Mesenchymal stem cell (in vitro differentiated cells and primary cell): ENCODE results near the gene PA2G4.

ENCODE experiments used
- DNase-seq: peaks from one replicate; pipeline ENCODE4 v3.0.0-alpha.2; 2013
- H2AFZ ChIP-seq: one replicate; pipeline ENCODE4 v1.6.1; 2013; ENCODE audit warnings: low read depth, mild to moderate bottlenecking, control low read depth, inconsistent platforms, low read length, moderate library complexity
- H2AK5ac ChIP-seq: 2 replicates; pipeline ENCODE4 v1.6.1; 2013; ENCODE audit warnings: low read length, moderate library complexity, mild to moderate bottlenecking, inconsistent platforms; ENCODE audit not compliant: severe bottlenecking
- H2BK120ac ChIP-seq: one replicate; pipeline ENCODE4 v1.6.1; 2013; ENCODE audit warnings: low read depth, mild to moderate bottlenecking, inconsistent platforms, low read length, moderate library complexity
- H2BK12ac ChIP-seq, 2 experiments: one replicate each; pipeline ENCODE4 v1.6.1; 2013; ENCODE audit warnings: inconsistent platforms in 2 of 2, low read length in 2 of 2, mild to moderate bottlenecking in 2 of 2, moderate library complexity in 2 of 2, control low read depth in 1 of 2
- H2BK15ac ChIP-seq: one replicate; pipeline ENCODE4 v1.6.1; 2013; ENCODE audit warnings: mild to moderate bottlenecking, low read depth, inconsistent platforms; ENCODE audit not compliant: poor library complexity, severe bottlenecking
- H2BK5ac ChIP-seq: 2 replicates; pipeline ENCODE4 v1.6.1; 2013; ENCODE audit warnings: low read depth, mild to moderate bottlenecking, low read length, control low read depth, inconsistent platforms; ENCODE audit not compliant: poor library complexity, severe bottlenecking
- H3K14ac ChIP-seq, 2 experiments: one replicate each; pipeline ENCODE4 v1.6.1; 2013; ENCODE audit warnings: inconsistent platforms in 2 of 2, low read length in 2 of 2, control low read depth in 1 of 2, mild to moderate bottlenecking in 1 of 2, moderate library complexity in 1 of 2
- H3K18ac ChIP-seq, 2 experiments: one replicate each; pipeline ENCODE4 v1.6.1; 2013; ENCODE audit warnings: inconsistent platforms in 2 of 2, low read length in 2 of 2, control low read depth in 1 of 2, low read depth in 1 of 2, mild to moderate bottlenecking in 1 of 2
- H3K23ac ChIP-seq, 2 experiments: one replicate each; pipeline ENCODE4 v1.6.1; 2013; ENCODE audit warnings: inconsistent platforms in 2 of 2, low read length in 2 of 2, mild to moderate bottlenecking in 2 of 2, moderate library complexity in 2 of 2, control low read depth in 1 of 2
- H3K27ac ChIP-seq: 2 replicates; pipeline ENCODE4 v1.5.1; 2013; ENCODE audit warnings: mild to moderate bottlenecking, moderate library complexity, low read length, control low read depth, inconsistent platforms; ENCODE audit not compliant: poor library complexity, severe bottlenecking
- H3K27me3 ChIP-seq, 2 experiments: 2 replicates each; pipeline versions ENCODE4 v1.6.1 to v1.7.0; 2013; ENCODE audit warnings: low read length in 2 of 2, mild to moderate bottlenecking in 2 of 2, moderate library complexity in 2 of 2, control low read depth in 1 of 2, inconsistent platforms in 1 of 2; ENCODE audit not compliant: control insufficient read depth in 1 of 2, insufficient read depth in 1 of 2
- H3K36me3 ChIP-seq, 2 experiments: 2 replicates each; pipeline versions ENCODE4 v1.6.1 to v1.7.0; 2013; ENCODE audit warnings: low read length in 2 of 2, control low read depth in 1 of 2, inconsistent platforms in 1 of 2, low read depth in 1 of 2, mild to moderate bottlenecking in 1 of 2; ENCODE audit not compliant: insufficient read depth in 2 of 2, control insufficient read depth in 1 of 2
- H3K4ac ChIP-seq, 2 experiments: one replicate each; pipeline ENCODE4 v1.6.1; 2013; ENCODE audit warnings: inconsistent platforms in 2 of 2, low read length in 2 of 2, mild to moderate bottlenecking in 2 of 2, moderate library complexity in 2 of 2, control low read depth in 1 of 2, low read depth in 1 of 2
- H3K4me1 ChIP-seq: 2 replicates; pipeline ENCODE4 v1.6.1; 2013; ENCODE audit warnings: low read depth, low read length, control low read depth; ENCODE audit not compliant: control insufficient read depth, insufficient read depth
- H3K4me2 ChIP-seq: 2 replicates; pipeline ENCODE4 v1.6.1; 2013; ENCODE audit warnings: low read length, mild to moderate bottlenecking, inconsistent platforms; ENCODE audit not compliant: poor library complexity, severe bottlenecking
- H3K4me3 ChIP-seq, 2 experiments: 2 replicates each; pipeline versions ENCODE4 v1.5.1 to v1.7.0; 2013; ENCODE audit warnings: low read length in 2 of 2, mild to moderate bottlenecking in 2 of 2, control low read depth in 1 of 2, low read depth in 1 of 2; ENCODE audit not compliant: insufficient read depth in 1 of 2
- H3K79me1 ChIP-seq: replicated peaks from 2 replicates; pipeline ENCODE4 v1.6.1; 2013; ENCODE audit warnings: mild to moderate bottlenecking, control low read depth, low read length, inconsistent platforms; ENCODE audit not compliant: poor library complexity, severe bottlenecking
- H3K9ac ChIP-seq: 2 replicates; pipeline ENCODE4 v1.7.0; 2013; ENCODE audit warnings: mild to moderate bottlenecking, low read length, moderate library complexity
- H3K9me3 ChIP-seq: 2 replicates; pipeline ENCODE4 v1.7.0; 2013; ENCODE audit warnings: mild to moderate bottlenecking, low read length; ENCODE audit not compliant: control insufficient read depth
- H4K8ac ChIP-seq: one replicate; pipeline ENCODE4 v1.6.1; 2013; ENCODE audit warnings: inconsistent platforms, mild to moderate bottlenecking, low read length, moderate library complexity
- H4K91ac ChIP-seq: one replicate; pipeline ENCODE4 v1.6.1; 2013; ENCODE audit warnings: mild to moderate bottlenecking, low read length, inconsistent platforms
- WGBS: methylation state at CpG from one replicate; pipeline ENCODE4 v1.1.7; 2013; ENCODE audit warnings: mixed read lengths; 5-methylcytosine and 5-hydroxymethylcytosine counted together

PA2G4 gene

DNA sequence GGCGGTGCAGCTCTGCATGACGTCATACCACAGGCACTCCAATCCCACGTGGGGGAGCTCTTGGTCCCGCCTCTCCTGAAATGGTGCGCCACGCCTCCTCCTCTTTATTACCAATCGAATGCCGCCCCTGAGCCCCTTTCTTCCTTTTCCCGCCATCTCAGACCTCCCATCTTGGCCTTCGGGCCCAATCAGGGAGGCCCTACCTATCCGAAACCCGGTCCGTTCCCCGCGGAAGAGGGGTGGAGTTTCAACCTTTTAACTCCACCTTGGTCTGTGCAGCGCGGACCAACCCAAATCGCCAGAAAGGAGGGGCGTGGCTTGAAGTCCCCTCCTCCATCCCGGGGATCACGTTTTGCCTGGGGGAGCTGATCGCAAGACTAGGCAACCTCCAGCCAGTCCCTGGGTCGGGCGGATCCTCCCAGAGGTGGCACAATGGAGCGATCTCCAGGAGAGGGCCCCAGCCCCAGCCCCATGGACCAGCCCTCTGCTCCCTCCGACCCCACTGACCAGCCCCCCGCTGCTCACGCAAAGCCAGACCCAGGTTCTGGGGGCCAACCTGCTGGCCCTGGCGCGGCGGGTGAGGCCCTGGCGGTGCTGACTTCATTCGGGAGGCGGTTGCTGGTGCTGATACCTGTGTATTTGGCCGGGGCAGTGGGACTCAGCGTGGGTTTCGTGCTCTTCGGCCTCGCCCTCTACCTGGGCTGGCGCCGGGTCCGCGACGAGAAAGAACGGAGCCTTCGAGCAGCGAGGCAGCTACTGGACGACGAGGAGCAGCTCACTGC is 23.7 kb downstream of the PA2G4 start, which contains the start of gene ESYT1:
Gene ESYT1, plus strand, starts transcription at position 380 of the 782 bp plus-strand sequence. Its CDS starts 53 bp downstream, at position 433.
- peak within 1 kb of the TSS; percentile 23 for H4K91ac ChIP-seq
- peaks cover 32% of the 10 kb centered on the region for H3K79me1 ChIP-seq
- H3K4me2 ChIP-seq: peak within 1 kb of the TSS; percentile 87
- peak within 1 kb of the TSS in 1 of 2 experiments; percentile 88 for H3K14ac ChIP-seq
- H3K9me3 ChIP-seq: no peaks in the 10 kb centered on the region
- peak within 1 kb of the TSS; percentile 50 for H3K27ac ChIP-seq
- DNase-seq: peak; percentile 100
- peak within 1 kb of the TSS; percentile 82 to 90 for H3K18ac ChIP-seq
- H2AFZ ChIP-seq: peak within 1 kb of the TSS; percentile 46
- H2BK15ac ChIP-seq: peak within 1 kb of the TSS; percentile 96
- peak within 1 kb of the TSS; percentile 93 for H3K9ac ChIP-seq
- H3K27me3 ChIP-seq: no peaks in the 10 kb centered on the region
- H4K8ac ChIP-seq: no peak within 1 kb of the TSS
- peak within 1 kb of the TSS; percentile 80 to 86 for H3K4ac ChIP-seq
- H3K23ac ChIP-seq: peak within 1 kb of the TSS in 1 of 2 experiments; percentile 59
- H3K4me3 ChIP-seq: peak within 1 kb of the TSS; percentile 83 to 96
- H2BK5ac ChIP-seq: no peak within 1 kb of the TSS
- H2BK12ac ChIP-seq: peak within 1 kb of the TSS in 1 of 2 experiments; percentile 60
- peaks cover 9% of the 10 kb centered on the region for H3K4me1 ChIP-seq
- H2BK120ac ChIP-seq: no peak within 1 kb of the TSS
- H2AK5ac ChIP-seq: no peak within 1 kb of the TSS
- WGBS: under 1% methylated on average over 46 of the region's 49 CpGs
- H3K36me3 ChIP-seq: peaks cover 28 to 36% of the 10 kb centered on the region in 2 experiments

DNA sequence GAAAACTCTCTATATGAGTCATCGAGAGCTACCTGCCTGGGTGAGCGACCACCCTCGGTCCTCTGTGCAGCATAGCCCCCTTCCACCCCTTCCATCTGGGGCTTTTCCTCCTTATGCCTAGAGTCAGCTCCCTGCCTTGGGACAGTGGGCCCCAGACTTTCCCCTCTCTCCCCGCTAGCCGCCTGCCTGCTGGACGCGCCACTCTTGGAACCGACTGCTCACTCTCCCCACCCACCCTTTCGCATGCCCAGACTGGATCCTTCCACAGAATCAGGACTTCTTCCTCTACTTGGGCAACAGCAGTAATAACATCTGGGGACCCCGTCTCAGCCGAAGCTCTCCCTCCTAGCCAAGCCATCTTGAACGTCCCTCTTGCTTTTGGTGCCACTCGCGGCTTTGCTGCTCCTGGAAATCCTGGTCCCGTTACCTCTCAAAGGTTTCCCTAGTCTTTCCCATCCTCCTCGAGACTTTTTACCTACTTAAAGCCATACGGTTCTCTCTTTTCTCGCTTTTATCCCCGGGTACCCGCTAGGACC is 24.4 kb downstream of the PA2G4 start:
- H3K23ac ChIP-seq: peak overlapping the region in 1 of 2 experiments; percentile 59
- no peaks in the 10 kb centered on the region for H3K9me3 ChIP-seq
- under 1% methylated on average over 20 of the region's 20 CpGs for WGBS
- peak overlapping the region; percentile 48 for H3K27ac ChIP-seq
- H2BK15ac ChIP-seq: peak overlapping the region; percentile 96
- H2BK5ac ChIP-seq: no peak overlapping the region
- H3K4me3 ChIP-seq: peak overlapping the region; percentile 83 to 96
- H3K18ac ChIP-seq: peak overlapping the region; percentile 82 to 90
- H3K4me2 ChIP-seq: peak overlapping the region; percentile 87
- H3K14ac ChIP-seq: peak overlapping the region in 1 of 2 experiments; percentile 88
- no peak overlapping the region for H2AK5ac ChIP-seq
- H3K9ac ChIP-seq: peak overlapping the region; percentile 93
- H2AFZ ChIP-seq: peak overlapping the region; percentile 46
- H3K4me1 ChIP-seq: peaks cover 9% of the 10 kb centered on the region
- H3K27me3 ChIP-seq: no peaks in the 10 kb centered on the region
- H2BK12ac ChIP-seq: peak overlapping the region in 1 of 2 experiments; percentile 60
- H3K36me3 ChIP-seq: peaks cover 35 to 40% of the 10 kb centered on the region in 2 experiments
- no peak overlapping the region for H2BK120ac ChIP-seq
- H4K91ac ChIP-seq: no peak overlapping the region
- peak overlapping the region; percentile 80 to 86 for H3K4ac ChIP-seq
- peak; percentile 55 for DNase-seq
- peaks cover 35% of the 10 kb centered on the region for H3K79me1 ChIP-seq
- no peak overlapping the region for H4K8ac ChIP-seq

DNA sequence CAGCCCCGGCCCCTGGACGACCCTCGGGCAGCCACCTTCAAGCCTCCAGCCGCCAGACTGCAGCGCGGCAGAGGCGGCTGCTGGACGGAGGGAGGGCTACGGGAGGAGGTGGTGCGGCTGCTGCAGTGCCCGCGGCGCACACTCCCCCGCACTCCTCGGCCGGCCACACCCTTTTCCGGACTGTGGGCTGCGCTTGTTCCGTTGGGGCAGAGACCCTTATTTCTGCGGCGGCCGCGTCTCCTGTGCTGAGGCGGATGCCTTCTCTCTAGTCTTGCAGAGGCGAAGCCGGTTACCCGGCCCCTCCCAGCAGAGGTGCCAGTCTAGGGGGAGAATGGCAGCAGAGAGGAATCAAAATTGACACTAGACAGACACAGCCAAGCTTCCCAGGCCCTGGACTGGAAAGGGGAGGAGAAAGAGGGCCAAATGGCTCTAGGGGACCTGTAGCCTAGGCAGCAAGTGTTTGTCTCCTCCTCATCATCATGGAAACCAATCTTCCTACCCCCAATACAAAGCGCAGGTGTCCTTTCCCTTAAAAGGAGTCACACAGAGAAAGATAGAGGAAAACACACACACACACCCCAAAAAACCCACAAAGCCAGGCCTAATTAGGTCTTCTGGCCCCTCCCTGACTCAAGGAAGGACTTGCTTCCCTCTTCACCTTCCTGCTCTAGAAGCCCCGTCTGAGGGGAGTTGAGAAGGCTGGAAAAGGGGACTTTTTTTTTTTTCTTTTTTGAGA is 25.0 kb downstream of the PA2G4 start:
- H3K18ac ChIP-seq: peak overlapping the region; percentile 13 to 82
- H2BK120ac ChIP-seq: no peak overlapping the region
- no peaks in the 10 kb centered on the region for H3K9me3 ChIP-seq
- H3K4me2 ChIP-seq: peak overlapping the region; percentile 87
- H3K14ac ChIP-seq: peak overlapping the region in 1 of 2 experiments; percentile 79
- peak; percentile 50 for DNase-seq
- peak overlapping the region; percentile 62 for H4K91ac ChIP-seq
- no peak overlapping the region for H2AFZ ChIP-seq
- peak overlapping the region; percentile 93 for H3K9ac ChIP-seq
- peak overlapping the region; percentile 68 for H2BK15ac ChIP-seq
- H2BK12ac ChIP-seq: no peak overlapping the region
- H3K4me1 ChIP-seq: peaks cover 9% of the 10 kb centered on the region
- H3K27ac ChIP-seq: no peak overlapping the region
- no peak overlapping the region for H3K23ac ChIP-seq
- H3K79me1 ChIP-seq: peaks cover 40% of the 10 kb centered on the region
- no peaks in the 10 kb centered on the region for H3K27me3 ChIP-seq
- H3K36me3 ChIP-seq: peaks cover 41% of the 10 kb centered on the region in 2 experiments
- H3K4ac ChIP-seq: peak overlapping the region; percentile 1 to 15
- 6% methylated on average over 29 of the region's 29 CpGs for WGBS
- H4K8ac ChIP-seq: peak overlapping the region; percentile 29
- H2BK5ac ChIP-seq: no peak overlapping the region
- peak overlapping the region; percentile 83 to 96 for H3K4me3 ChIP-seq
- no peak overlapping the region for H2AK5ac ChIP-seq
